ENCODE measurements around the gene CRYAB.

The CRYAB gene

DNA sequence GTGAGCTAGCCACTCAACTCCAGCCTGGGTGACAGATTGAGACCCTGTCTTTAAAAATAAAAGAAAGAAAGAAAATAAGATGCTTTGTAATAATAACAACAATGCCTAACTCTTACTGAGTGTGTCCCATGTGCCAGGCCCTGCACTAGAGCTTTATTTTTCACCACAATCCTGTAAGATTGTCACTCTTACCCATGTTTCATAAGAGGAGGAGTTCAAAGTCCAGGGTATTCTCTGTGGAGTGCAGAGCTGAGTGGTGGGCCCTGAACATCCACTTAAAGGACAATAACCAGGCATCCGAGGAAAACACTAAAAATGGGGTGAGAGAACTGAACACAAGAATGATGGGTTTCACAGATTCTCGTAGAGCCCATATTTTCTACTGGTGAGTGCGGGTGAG lies 6.2 kb upstream of the CRYAB start:
- no peak overlapping the region for H3K4me3 ChIP-seq (replicated peaks in 1 of 2; ENCODE audit: low read depth in 2 of 2, low read length in 2 of 2)
- TF ChIP-seq CTCF (IDR thresholded peaks at IDR 0.05; ENCODE audit: low read depth, low read length) = no peak
- DNase-seq (ENCODE audit: low read depth in 2 of 2) = no peak

DNA sequence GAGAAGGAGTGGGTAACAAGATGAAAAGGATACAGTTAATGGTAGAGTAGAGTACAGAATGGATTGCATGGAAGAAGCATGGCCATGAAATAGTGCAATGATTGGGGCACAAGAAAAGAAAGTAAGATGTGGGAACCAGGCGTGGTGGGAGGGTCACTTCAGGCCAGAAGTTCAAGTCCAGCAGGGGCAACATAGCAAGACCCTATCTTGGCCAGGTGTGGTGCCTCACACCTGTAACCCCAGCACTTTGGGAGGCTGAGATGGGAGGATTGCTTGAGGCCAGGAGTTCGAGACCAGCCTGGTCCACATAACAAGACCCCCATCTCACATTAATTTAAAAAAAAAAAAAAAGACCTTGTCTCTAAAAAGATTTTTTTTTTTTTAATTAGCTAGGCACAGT lies 5.7 kb upstream of the CRYAB start:
- TF ChIP-seq CTCF (IDR thresholded peaks at IDR 0.05; ENCODE audit: low read depth, low read length) = no peak
- DNase-seq (ENCODE audit: low read depth in 2 of 2) = no peak
- no peak overlapping the region for H3K4me3 ChIP-seq (replicated peaks in 1 of 2; ENCODE audit: low read depth in 2 of 2, low read length in 2 of 2)

DNA sequence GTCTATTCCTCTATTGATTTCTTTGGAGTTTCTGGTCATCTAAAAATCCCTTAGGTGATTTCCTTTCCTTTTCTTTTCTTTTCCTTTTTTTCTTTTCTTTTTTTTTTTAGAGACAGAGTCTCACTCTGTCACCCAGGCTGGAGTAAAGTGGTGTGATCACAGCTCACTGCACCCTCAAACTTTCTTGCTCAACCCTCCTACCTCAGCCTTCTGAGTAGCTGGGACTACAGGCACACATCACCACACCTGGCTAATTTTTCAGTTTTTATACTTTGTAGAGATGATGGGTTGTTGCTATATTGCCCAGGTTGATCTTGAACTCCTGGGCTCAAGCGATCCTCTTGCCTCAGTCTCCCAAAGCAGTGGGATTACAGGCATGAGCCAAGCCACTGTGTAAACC lies 5.2 kb upstream of the CRYAB start:
- no peak for DNase-seq (ENCODE audit: low read depth in 2 of 2)
- no peak for TF ChIP-seq CTCF (IDR thresholded peaks at IDR 0.05; ENCODE audit: low read depth, low read length)
- H3K4me3 ChIP-seq (replicated peaks in 1 of 2; ENCODE audit: low read depth in 2 of 2, low read length in 2 of 2) = no peak overlapping the region

- no peak for TF ChIP-seq CTCF (IDR thresholded peaks at IDR 0.05; ENCODE audit: low read depth, low read length)
- DNase-seq (ENCODE audit: low read depth in 2 of 2) = peak; percentile 66 to 88
- peak overlapping the region in 1 of 2 donors; percentile 43 for H3K4me3 ChIP-seq (replicated peaks in 1 of 2; ENCODE audit: low read depth in 2 of 2, low read length in 2 of 2)
Measured at GRCh38 chr11:111913997-111914396, 2.4 kb upstream of the CRYAB start.

- no peak for TF ChIP-seq CTCF (IDR thresholded peaks at IDR 0.05; ENCODE audit: low read depth, low read length)
- H3K4me3 ChIP-seq (replicated peaks in 1 of 2; ENCODE audit: low read depth in 2 of 2, low read length in 2 of 2) = peak overlapping the region in 1 of 2 donors; percentile 43
- peak in 1 of 2 donors; percentile 38 for DNase-seq (ENCODE audit: low read depth in 2 of 2)
Measured at GRCh38 chr11:111913031-111913861, 1.7 kb upstream of the CRYAB start.

DNA sequence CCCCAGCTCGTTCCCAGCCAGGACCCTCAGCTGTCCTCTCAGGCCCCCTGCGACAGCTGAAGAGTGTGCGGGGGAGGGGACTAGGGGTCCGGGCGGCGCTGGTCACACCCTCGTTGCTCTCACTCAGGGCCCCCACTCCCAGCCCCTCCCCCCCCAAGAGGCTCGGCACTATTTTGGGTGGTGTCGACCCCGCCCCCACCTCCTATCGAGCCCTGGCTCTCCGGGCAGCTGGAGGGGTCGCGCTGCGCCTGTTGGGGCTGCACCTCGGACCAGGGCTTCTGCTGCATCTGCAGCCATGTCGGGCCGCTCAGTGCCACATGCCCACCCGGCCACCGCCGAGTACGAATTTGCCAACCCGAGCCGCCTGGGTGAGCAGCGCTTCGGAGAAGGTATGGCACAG lies 965 bp upstream of the CRYAB start, which contains the start of gene HSPB2:
Gene HSPB2, plus strand, starts transcription at position 200 of the 400 bp plus-strand sequence. Its CDS starts 96 bp downstream, at position 296.
- no peak for TF ChIP-seq CTCF (IDR thresholded peaks at IDR 0.05; ENCODE audit: low read depth, low read length)

More for the DNA sequence above, 965 bp upstream of the CRYAB start, which contains the start of gene HSPB2:
- peak within 1 kb of the TSS; percentile 19 to 43 for H3K4me3 ChIP-seq (replicated peaks in 1 of 2; ENCODE audit: low read depth in 2 of 2, low read length in 2 of 2)
- DNase-seq (ENCODE audit: low read depth in 2 of 2) = no peak

Measured in cardiac fibroblast (primary cell).